Measurements from ENCODE around the gene GPHN. TPM values are rescaled to one million over a fixed set of nuclear protein-coding genes. Genes with fewer than 3 reads are reported as not detected.
A peak's percentile ranks its signal among the peaks of the same experiment; 100 is the strongest.
"Not testable (repeated sequence)": the region's sequence is repeated elsewhere in the genome, so short reads cannot be mapped to it uniquely, and the experiment has no call there.

GPHN gene
- total RNA-seq, 2 donors from 2014 or later = 27.1 to 31.0 TPM

DNA sequence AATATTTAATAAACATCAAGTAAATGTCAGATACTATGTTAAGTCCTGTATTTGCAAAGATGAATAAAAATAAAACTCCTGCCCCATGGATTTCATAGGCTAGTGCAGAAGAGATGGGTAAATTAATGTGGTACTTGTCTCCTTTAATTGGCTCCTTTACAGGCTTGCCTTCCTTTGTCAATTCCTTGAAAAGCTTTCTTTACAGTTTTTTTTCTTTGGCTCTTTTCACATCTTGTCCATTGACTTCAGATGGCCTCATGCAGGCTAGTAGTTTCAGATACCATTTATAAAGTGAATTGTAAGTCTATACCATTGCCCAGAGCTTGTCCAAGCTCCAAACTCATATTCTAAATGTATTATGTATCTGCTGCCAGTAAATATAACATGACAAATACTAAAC is 552.6 kb downstream of the GPHN start:
- no peak for DNase-seq
- no peak for ATAC-seq
- intact Hi-C loops (cut with DNase I, micrococcal nuclease) = no loop called here

DNA sequence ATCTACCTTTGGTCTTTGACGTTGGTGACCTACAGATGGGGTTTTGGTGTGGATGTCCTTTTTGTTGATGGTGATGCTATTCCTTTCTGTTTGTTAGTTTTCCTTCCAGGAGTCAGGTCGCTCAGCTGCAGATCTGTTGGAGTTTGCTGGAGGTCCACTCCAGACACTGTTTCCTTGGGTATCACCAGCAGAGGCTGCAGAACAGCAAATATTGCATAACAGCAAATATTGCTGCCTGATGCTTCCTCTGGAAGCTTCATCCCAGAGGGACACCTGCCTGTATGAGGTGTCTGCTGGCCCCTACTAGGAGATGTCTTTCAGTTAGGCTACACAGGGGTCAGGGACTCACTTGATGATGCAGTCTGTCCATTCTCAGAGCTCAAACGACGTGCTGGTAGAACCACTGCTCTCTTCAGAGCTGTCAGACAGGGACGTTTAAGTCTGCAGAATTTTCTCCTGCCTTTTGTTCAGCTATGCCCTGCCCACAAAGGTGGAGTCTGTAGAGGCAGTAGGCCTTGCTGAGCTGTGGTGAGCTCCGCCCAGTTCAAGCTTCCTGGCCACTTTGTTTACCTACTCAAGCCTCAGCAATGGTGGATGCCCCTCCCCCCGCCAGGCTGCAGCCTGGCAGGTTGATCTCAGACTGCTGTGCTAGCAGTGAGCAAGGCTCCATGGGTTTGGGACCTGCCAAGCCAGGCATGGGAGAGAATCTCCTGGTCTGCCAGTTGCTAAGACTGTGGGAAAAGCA is 559.3 kb downstream of the GPHN start:
- peak; percentile 23 to 24 for DNase-seq
- ATAC-seq; intact Hi-C loops (cut with DNase I, micrococcal nuclease): not testable (repeated sequence)

DNA sequence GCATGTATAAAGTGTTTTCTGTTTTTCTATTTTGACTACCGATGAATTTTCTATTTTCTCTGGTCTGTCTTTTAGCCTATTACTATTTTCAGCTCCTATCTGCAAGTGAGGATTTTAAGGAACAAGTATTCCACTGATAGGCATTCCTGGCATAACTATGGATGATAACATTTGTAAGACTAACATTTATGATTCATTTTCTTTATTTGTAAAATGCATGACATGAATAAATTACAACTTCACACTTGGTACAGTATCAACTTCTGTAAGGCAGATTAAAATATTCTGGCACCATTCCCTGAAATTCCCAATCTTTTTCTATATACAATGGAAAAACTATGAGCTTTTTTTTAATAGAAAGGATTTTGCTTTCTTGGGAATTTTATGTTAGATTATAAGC is 560.3 kb downstream of the GPHN start:
- ATAC-seq (no peak), DNase-seq (no peak)
- intact Hi-C loops (cut with DNase I, micrococcal nuclease) = no loop called here

DNA sequence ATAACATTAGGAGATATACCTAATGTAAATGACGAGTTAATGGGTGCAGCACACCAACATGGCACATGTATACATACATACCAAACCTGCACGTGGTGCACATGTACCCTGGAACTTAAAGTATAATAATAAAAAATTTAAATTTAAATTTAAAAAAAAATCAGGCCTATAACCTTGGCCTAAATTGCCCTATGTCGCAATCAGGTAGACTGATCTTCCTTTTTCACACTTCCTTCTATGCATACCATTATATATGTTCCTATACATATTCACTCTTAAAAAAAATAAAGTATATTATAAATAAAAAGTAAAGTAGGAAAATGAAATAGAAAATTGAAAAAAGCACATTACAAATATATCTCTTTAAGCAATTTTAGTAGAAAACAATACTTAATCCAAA is 563.6 kb downstream of the GPHN start:
- ATAC-seq = no peak
- no peak for DNase-seq
- intact Hi-C loops (cut with DNase I, micrococcal nuclease) = no loop called here

DNA sequence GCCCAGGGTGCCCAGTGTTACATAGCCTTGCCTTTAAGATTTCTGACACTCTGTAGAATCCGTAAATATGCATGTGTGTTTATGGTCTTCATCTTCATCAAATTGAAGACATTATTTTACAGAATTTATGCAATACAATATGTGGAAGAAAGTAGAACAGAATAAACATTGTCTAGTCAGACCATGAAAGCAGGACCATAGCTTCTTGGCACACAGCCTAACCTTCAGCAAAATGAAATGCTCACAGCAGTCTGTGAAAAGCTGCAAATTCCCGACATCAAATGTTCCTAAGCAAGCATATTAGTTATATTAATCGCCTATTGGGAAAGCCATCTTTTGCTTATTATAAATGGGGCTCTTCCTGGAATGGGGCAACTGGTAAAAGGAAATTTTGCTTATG is 570.0 kb downstream of the GPHN start:
- DNase-seq (no peak), ATAC-seq (no peak)
- intact Hi-C loops (cut with DNase I, micrococcal nuclease) = no loop called here

DNA sequence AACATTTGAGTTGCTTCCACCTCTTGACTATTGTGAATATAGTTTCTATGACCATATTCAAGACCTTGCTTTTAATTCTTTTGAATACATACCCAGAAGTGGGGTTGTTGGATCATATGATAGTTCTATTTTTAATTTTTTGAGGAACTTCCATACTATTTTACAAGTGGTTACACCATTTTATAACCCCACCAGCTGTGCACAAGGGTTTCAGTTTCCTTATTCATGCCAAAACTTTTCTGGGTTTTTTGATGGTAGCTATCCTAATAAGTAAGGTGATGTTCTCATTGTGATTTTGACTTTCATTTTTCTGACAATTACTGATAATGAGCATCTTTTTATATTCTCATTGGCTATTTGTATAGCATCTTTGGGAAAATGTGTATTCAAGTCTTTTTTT is 571.9 kb downstream of the GPHN start:
- intact Hi-C loops (cut with DNase I, micrococcal nuclease) = no loop called here

DNA sequence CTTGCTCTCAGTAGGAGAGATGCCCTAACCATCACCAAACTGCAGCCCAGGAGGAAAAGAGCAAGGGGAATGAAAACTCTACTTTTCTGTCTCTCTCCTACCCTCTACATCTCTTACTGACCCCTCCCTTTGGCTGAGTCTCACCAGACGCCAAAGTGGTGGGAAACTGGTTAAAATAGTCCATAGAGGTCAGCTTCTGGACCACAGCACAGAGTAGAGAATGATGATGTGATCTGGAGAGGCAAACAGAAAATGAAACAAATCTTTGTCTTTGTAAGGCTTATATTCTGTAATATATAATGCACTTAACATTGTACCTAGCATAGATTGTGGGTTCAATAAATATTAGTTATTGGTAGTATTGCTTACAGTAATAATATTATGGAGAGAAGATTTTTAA is 600.3 kb downstream of the GPHN start:
- ATAC-seq (no peak), DNase-seq (no peak)
- intact Hi-C loops (cut with DNase I, micrococcal nuclease) = no loop called here

More for the DNA sequence above, 571.9 kb downstream of the GPHN start:
- DNase-seq (no peak), ATAC-seq (no peak)

DNA sequence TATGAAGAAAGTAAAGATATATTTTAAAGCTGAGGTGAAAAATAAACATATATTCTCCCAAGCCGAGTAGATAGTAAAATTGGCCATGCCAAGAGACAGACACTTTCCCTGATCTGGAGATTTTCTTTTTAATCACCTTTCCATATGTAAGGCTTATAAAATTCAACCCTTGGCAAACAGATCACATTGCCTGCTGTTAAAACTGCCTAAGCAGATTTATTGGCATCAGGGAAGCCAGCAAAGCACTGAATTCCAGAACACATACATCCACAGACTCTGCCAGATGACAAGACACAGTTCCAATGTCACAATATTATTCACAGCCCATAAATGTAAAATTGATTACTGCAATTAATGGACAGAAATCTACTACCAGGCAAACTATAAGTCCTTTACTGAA is 603.1 kb downstream of the GPHN start:
- ATAC-seq (no peak), DNase-seq (no peak)
- intact Hi-C loops (cut with DNase I, micrococcal nuclease) = no loop called here

DNA sequence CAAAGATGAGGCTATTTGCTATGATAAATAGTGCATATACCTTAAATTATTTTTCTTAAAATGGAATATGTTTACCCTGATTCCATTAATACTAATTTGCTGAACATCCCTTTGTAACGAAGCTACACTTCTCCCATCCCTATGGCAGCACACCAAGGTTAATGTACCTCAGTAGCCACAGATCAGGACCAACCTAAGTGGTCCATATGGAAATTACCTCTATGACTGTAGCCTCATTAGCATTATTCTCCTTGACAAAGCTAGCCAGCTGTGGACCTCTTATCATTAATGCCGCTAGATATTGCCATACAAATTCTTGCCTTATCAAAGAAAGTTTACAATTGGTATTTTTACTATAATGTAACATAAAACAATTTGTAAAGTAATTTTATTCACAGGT is 604.4 kb downstream of the GPHN start:
- ATAC-seq (no peak), DNase-seq (no peak)
- intact Hi-C loops (cut with DNase I, micrococcal nuclease) = no loop called here

DNA sequence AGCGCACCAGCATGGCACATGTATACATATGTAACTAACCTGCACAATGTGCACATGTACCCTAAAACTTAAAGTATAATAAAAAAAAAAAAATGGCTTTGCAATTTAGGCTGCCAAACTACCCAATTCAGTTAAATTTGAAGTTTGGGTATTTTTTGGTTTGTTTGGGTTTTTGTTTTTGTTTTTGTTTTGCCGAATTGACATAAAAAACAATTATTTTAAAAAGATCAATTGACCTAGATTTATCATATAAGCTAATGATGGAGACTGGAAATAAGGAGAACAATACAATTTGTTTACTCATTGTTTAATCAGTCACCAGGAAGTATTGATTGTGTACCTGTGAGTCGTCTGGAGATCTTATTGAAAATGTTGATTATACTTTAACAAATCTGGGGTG is 619.2 kb downstream of the GPHN start:
- ATAC-seq (no peak), DNase-seq (no peak)
- intact Hi-C loops (cut with DNase I, micrococcal nuclease) = no loop called here

DNA sequence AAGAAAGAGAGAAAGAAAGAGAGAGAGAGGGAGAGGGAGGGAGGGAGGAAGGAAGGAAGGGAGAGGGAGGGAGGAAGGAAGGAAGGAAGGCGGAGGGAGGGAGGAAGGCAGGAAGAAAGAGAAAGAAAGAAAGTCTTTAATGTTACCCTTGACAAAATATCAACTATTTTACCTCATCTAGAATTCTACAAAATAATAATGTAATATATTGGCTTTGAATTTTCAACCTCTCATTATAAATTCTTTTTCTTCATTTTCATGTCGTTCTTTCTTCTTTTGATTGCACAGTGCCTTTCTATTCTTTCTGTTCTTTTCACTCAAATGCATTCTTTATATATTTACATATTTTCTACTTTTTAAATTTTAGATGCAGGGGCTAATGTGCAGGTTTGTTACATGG is 621.8 kb downstream of the GPHN start:
- intact Hi-C loops (cut with DNase I, micrococcal nuclease) = no loop called here
- DNase-seq (no peak), ATAC-seq (no peak)

DNA sequence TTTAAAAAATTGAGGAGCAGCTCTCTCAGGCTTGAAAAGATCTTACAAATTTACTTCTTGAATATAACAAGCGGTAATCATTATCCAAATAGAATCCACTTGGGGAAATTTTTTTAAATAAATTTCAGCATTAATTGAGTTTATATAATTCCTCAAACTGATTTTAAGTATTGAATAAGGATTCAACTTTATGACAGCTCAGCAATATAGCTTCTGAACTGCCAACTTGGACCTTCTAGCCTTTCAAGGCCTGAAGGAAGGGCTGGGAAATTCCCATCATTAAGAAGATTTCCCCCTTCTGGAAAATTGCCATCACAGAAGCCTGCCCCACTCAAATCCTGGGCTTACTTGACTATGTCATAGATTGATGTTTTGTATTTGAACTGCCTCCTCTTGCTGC is 623.7 kb downstream of the GPHN start:
- DNase-seq = no peak
- intact Hi-C loops (cut with DNase I, micrococcal nuclease) = no loop called here
- no peak for ATAC-seq

DNA sequence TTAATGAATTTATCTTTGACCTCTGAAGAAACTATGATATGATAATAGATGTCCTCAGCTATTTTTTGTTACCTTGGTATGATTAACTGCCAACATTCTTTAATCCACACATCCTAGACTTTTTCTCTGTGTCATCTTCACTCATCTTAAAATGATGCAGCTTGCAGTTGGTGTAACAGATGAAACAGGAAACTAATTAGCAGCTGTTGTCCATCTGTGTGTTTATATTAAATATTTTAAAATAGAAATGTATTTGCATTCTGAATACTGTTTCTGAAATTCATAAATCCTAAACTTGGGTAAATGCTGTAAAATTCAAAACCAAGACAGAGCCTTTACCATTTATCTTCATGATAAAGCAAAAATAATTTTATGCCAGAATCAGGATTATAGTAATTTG is 625.2 kb downstream of the GPHN start:
- ATAC-seq (no peak), DNase-seq (no peak)
- intact Hi-C loops (cut with DNase I, micrococcal nuclease) = no loop called here

DNA sequence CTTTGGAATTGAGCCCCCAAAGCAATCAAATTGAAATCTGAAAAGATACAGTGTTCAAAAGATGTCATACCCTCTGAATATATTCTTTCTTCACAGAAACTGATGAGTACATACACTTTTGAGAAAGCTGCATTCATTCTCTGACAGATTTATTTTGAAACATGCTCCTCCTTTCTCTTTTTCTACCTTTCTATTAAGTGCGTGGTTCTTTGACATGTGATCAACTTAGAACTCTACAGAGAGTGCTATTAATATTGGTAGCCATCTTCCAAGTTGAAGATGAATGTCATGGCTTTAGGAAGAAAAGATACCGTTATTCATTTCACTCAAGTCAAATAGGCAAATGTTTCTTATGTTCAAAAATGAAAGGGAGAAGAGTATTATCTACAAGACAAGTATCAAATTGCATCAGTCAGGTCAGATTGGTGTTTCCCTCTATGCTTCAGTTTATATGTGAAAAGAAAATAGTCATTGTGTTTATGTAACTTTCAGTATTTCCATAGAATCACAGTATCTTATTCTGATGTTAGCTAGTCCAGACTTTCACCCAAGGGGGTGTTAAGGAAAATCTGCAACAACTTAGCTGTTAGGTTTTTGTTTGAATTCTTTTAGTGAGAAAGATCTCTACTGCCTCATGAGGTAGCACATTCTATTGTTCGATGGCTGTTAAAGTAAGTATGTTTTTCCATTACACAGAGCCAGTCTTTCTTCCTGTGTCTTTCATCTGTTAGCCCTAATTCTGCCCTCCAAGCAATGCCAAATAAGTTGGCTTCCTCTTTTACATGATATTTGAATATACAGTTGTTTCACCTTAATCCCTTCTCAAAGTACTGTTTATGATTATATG is 625.9 kb downstream of the GPHN start:
- ATAC-seq = no peak
- DNase-seq = no peak
- intact Hi-C loops (cut with DNase I, micrococcal nuclease) = no loop called here

DNA sequence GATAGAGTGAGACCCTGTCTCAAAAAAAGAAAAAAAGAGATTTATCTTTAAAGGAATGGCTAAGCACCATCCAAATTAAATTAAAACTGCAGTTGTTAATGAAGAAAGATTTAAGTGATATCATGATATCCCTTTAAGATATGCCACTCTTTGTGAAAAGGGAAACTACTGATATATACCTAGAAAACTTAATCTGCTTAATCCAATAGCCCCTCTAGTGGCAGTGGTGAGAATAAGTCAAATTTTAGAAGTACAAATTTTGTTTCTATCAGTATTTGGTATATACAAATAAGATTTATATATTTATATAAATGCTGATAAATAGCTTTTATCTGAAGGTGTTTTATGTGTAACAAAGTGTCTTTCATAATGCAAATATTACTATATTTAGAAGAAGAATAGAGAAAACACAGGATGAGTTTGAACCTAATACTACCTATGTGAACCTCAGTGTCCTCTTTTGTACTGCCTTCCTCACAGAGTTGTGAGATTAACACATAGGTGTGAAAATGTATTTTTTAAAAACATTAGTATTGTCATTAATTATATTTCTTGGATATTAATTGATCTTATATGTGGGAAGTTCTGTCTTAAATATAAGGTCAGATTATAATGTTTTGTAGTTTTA is 629.9 kb downstream of the GPHN start:
- intact Hi-C loops (cut with DNase I, micrococcal nuclease) = no loop called here

DNA sequence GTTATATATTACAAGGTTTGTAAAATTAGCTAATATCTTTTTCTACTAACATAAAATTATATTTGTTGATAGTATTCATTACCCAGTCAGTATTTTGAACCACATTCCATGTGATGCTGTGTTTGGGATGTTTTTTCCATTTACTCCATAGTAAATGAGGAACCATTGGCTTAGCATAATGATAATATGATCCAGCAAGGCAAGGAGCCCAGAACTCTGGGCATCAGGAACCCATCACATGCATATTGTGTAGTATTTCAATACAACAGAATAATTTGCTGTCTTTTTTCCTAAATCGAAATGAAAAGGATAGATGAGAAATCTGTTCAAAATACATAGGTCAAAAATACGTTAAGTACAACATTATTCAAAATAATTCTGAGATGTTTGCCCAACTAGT is 632.6 kb downstream of the GPHN start:
- intact Hi-C loops (cut with DNase I, micrococcal nuclease) = no loop called here
- DNase-seq = no peak
- no peak for ATAC-seq

More for the DNA sequence above, 629.9 kb downstream of the GPHN start:
- no peak for DNase-seq
- ATAC-seq = no peak

DNA sequence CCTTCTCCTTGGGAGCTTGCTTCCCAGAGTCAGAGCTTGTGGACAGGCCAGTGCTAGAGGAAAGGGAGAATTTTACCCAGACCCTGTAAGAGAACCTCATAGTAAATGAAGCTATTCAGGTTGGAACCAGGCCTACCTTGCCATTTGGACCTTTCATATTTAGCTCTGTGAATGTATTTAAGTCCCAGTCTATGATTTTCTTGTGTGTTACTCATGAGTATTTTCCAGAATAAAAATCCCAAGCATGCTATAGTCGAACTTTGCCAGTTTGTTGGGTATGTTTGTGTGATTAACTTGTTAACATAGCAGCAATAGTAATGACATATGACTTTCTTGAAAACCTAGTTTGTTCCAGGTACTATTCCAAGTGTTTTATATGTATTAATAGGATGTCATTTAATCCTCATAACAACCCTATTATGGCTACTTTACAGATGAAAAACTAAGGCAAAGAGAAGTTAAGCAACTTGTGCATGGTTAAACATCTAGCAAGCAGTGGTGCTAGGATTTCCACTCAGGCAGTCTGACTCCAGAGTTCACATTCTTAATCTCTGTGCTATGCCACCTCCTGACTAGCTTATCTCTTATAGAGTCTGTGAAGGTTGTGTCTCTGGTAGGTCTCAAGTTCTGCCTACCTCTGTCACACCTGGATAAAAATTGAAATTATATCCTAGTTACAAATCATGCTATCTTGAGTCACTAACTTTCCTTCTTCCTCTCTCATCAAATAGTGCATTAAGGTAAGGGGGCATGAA is 633.4 kb downstream of the GPHN start:
- ATAC-seq (no peak), DNase-seq (no peak)
- intact Hi-C loops (cut with DNase I, micrococcal nuclease) = no loop called here

DNA sequence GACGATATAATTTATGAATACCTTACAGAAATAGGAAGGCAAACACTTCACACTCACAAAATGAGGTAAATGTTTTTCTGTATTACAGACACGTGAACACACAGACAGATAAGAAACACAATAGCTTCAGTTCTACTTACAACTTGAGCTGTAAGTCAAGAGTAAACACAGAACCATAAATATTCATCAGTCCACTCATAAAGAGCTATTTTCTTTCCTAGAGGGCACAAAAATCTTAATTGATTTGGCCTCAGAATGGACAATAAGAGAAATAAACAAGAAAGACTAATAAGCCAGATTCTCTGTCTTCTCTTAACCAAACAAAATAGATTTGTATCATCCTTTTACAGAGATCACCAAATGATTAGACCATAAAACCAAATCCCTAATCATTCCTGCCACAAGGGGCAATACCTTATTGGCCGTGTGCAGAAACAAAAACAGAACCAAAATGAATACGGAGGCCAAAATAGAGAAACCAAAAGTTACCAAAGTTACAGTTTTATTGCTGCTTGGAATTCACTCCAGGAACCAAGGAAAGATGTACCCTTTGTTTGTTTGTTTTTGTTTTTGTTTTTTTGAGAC is 643.2 kb downstream of the GPHN start:
- ATAC-seq = no peak
- intact Hi-C loops (cut with DNase I, micrococcal nuclease) = no loop called here
- no peak for DNase-seq

DNA sequence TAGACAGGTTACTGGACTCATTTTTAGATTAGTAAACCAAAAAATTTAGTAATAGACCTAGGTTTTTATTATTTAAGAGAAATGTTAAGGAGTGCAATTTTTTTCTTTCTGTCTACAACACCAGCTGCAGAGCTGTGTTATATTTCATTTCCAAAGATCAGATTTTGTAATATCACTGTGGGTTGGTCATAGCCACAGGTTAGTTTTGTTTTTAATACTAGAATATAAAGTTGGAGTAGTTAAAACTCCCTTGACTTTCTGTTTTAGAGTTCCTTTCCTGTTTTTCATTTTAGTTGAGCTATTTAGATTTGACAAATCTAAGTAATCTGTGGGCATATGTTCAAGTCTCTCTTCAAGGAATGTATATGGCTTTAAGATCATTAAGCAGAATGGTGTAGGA is 650.6 kb downstream of the GPHN start:
- ATAC-seq (no peak), DNase-seq (no peak)
- intact Hi-C loops (cut with DNase I, micrococcal nuclease) = no loop called here

Data from left colon (tissue), 2 donors.